GM12874 (cell line): ENCODE measurements around the gene HIC1.

ENCODE experiments used
- CTCF ChIP-seq: IDR thresholded peaks from 2 replicates; pipeline ENCODE4 v1.5.1; 2011; ENCODE audit warnings: low read depth, mild to moderate bottlenecking, control low read depth, low read length, moderate library complexity; ENCODE audit not compliant: insufficient read depth

HIC1 gene

DNA sequence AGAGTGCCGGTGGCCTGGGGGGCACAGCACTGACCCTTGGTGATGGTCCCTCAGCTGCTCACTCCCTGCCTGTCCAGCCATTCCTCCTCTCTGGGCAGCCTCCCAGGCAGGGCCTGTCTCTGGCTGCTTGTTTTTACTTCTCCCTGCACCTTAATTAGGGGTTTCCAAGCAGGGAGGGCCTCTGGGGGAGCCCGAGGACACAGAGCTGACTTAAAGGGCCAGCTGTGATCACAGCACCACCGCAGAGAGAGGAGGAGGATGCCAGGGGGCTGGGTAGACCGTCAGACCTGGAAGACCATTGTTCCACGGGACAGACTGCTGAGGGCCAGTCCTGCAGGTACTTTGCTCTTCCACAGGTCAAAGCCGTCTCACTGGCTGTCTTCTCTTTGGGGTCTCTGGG lies 26.2 kb upstream of the HIC1 start:
- TF ChIP-seq CTCF, result 0 out of 2 replicates have a peak, but pooled peaks have one; percentile 4

DNA sequence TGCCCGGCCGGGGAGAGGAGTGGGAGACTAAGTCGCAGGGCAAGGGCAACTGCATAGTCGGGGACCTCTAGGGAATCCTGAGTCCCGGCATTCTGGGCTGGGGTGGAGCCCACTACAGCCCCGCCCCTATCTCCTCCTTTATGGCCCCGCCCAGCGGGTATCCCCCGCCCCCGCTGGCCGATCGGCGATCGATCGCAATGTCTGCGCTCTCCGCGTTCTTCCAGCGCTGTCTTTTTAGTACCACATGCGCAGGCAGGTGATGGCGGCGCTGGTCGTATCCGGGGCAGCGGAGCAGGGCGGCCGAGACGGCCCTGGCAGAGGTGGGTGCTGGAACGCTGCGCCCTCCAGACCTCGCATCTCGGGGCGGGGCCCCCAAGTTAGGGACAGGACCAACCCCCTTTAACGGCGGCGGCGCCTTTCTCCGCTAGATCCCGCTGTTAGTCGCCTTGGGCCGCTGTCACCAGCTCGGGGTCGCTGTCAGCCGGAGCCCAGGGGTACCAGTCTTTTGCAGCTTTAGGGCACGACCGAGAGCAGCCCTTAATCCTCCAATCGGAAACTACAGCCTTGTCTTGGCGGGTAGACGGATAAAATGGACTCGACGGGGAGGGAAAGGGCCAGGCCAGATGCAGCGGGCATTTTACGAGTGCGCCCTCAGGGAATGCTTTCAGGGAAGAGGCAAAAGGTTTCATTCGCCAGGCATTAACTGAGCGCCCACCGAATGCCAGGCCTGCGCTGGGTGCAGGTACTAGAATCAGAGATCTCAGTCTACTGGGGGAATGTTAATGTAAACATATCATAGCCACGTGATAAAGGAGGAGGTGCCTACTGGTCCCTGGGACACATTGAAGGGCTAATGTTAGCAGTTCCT lies 24.8 kb upstream of the HIC1 start, which contains the start of gene DPH1:
DPH1 (plus strand) TSS at position 243 of the 868 bp plus-strand sequence; CDS start at position 260, 17 bp downstream.
- TF ChIP-seq CTCF, result no peak

DNA sequence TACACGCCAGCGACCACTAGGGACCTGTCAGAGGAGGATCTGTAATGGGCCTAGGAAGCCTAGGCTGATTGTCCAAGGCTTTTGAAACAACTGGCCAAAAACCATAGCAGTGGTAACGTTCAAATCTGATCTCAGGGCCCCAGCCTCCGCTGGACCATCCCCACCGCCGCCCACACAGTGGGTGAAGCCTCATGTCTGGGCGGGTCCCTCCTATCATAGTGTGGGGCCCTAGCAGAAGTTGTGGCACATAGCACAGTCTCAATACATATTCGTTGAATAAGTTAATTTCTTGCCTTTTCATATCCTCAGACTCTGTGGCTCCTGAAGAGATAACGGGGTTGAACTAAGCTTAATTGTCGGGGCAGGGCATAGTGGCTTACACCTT lies 24.1 kb upstream of the HIC1 start:
- peak; percentile 69 for TF ChIP-seq CTCF

DNA sequence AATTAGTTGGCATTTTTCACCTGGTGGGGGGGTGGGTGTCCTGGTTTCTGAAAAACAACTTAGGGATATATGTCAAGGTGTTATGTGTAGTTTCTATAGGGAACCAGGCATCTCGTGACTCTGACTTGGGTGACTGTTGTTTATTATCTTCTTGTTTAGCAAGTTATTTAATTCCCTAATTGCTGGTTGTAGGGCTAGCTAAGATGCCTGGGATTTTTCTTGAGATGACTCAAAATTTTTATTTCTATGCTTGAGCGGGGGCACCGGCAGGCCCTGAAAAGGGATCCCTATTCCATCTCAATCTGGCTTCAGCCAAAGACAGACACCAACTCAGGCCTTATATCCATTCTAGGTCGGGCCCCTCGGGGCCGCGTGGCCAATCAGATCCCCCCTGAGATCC lies 21.8 kb upstream of the HIC1 start:
- TF ChIP-seq CTCF, result no peak

- no peak for TF ChIP-seq CTCF
These were observed 20.7 kb upstream of the HIC1 start for GRCh38 chr17:2034157-2034556.

DNA sequence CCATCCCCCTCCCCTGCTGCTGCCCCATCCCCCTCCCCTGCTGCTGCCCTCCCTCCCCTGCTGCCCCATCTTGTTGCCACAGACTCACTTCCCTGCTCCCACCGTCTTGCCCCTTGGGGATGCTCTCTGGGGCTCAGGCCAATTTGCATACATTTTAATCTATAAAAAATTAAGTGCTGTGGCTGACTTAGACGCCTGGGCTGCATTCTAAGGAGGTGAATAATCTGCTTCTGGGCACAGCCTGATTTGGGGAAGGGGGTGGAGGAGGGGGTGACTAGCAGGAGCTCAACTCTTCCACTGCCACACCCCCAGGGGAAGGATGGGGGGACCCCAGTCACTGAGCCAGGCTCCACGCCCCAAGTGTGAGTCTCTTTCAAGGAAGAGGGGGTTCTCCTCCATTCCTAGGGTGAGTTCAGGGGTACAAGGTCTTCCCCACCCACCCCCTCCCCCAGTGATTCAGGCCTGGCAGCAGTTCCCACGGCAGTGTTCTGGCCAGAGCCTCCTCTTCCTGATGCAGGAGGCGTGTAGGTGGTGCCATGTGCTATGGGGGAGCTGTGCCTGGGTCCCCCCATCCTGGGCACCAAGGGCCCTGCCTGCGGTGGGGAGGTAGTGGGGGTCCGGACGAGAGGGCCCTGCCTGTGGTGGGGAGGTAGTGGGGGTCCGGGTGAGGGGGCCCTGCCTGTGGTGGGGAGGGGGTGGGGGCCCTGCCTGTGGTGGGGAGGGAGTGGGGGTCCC lies 19.9 kb upstream of the HIC1 start:
- TF ChIP-seq CTCF, result no peak
